RWPE2 (cell line): Measurements from ENCODE around the gene FASN.

ENCODE experiments used
- ATAC-seq: fragments of 200-7000 bp; cut with Tn5 transposase; 3 replicates; pipeline ENCODE4 v1.9.1; 2021; ENCODE audit warnings: low read depth
- DNase-seq: peaks from one replicate; pipeline ENCODE4 v3.0.0-alpha.2; 2020; ENCODE audit warnings: low spot score
- H3K27ac ChIP-seq: fragments of 450-650 bp; 2 replicates; pipeline ENCODE4 v1.5.1; 2017; ENCODE audit warnings: mild to moderate bottlenecking; ENCODE audit not compliant: poor library complexity, severe bottlenecking
- H3K27me3 ChIP-seq: fragments of 250-450 bp; sonication (Bioruptor Pico); 2 replicates; pipeline ENCODE4 v1.5.1; 2021; ENCODE audit warnings: mild to moderate bottlenecking, moderate library complexity; ENCODE audit not compliant: insufficient read depth, poor library complexity, severe bottlenecking
- H3K36me3 ChIP-seq: fragments of 250-450 bp; sonication (Bioruptor Pico); 2 replicates; pipeline ENCODE4 v1.5.1; 2020; ENCODE audit warnings: low read depth, mild to moderate bottlenecking, moderate library complexity
- H3K4me1 ChIP-seq: fragments of 250-450 bp; sonication (Bioruptor Pico); 2 replicates; pipeline ENCODE4 v1.5.1; 2021; ENCODE audit warnings: mild to moderate bottlenecking, moderate library complexity; ENCODE audit not compliant: insufficient read depth, poor library complexity, severe bottlenecking
- H3K4me3 ChIP-seq: fragments of 250-450 bp; sonication (Bioruptor Pico); 2 replicates; pipeline ENCODE4 v1.5.1; 2021; ENCODE audit warnings: mild to moderate bottlenecking, moderate library complexity; ENCODE audit not compliant: severe bottlenecking
- H3K9me3 ChIP-seq: fragments of 250-450 bp; sonication (Bioruptor Pico); 2 replicates; pipeline ENCODE4 v1.5.1; 2021; ENCODE audit warnings: mild to moderate bottlenecking, moderate library complexity; ENCODE audit not compliant: severe bottlenecking
- CTCF ChIP-seq: fragments of 450-650 bp; IDR thresholded peaks from one replicate; pipeline ENCODE4 v1.5.1; 2017; ENCODE audit warnings: mild to moderate bottlenecking, moderate library complexity; ENCODE audit not compliant: poor library complexity, severe bottlenecking

Gene FASN

GRCh38 chr17:82064433-82065192 lies 33.4 kb downstream of the FASN start:
- Histone ChIP-seq H3K4me1 (no peaks in the 10 kb centered on the region), H3K27ac (peak overlapping the region; percentile 41), H3K36me3 (peaks cover 46% of the 10 kb centered on the region), H3K9me3 (no peaks in the 10 kb centered on the region), H3K4me3 (peak overlapping the region; percentile 98), H3K27me3 (no peaks in the 10 kb centered on the region)
- TF ChIP-seq CTCF = no peak
- DNase-seq = no peak
- peak; percentile 47; the same call in 2 of the 3 replicates for ATAC-seq

DNA sequence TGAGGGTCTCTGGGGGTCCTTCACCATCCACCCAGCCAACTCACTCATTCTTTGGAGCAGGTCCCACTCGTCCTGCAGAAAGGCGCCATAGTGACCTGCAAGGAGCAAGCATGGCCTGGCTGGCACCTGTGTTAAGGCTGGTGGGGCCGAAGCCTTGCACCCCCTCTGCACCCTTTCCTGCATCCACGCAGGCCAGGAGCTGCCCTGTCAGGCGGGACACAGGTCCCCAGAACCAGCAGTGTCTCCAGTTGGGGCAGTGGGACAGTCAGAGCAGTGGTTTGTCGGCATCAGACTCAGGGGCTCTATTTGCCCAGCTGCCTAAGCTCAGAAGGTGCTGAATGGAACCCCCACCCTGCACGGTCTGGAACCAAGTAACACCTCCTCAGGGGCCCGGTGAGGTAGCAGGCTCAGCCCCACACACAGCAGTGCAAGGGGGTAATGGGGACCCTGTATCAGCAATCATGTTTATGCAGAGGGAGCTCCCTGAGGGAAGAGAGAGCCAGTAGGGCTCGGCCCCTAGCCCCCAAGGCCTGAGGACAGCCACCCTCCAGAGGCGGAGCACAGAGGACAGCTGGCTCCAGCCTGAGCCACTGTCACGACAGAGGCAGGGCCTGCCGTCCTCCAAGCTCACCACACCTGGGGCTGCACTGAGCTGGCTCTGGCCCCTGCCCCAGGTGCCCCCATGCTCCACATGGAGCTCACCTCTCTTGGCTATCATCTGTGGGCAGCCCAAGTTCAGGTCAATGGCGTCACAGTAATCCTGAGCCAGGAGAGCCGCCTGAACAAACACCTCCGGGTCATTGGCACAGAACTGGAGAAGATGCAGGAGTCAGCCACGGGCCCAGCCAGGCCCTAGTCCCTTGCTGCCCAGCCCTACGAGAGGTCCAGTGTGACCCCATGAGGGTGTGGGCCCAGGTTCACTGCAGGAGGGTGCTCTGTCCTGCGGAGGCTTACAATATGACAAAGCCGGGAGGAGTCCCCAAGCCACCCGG lies 34.3 kb downstream of the FASN start:
- no peaks in the 10 kb centered on the region for H3K4me1 ChIP-seq

GRCh38 chr17:82062984-82063368 lies 35.1 kb downstream of the FASN start:
- DNase-seq (no peak), ATAC-seq (no peak)
- H3K4me1 ChIP-seq = no peaks in the 10 kb centered on the region
- no peak for TF ChIP-seq CTCF
- no peak overlapping the region for H3K27ac ChIP-seq
- no peaks in the 10 kb centered on the region for H3K27me3 ChIP-seq
- no peaks in the 10 kb centered on the region for H3K9me3 ChIP-seq
- no peak overlapping the region for H3K4me3 ChIP-seq
- peaks cover 63% of the 10 kb centered on the region for H3K36me3 ChIP-seq

More for the DNA sequence above, 34.3 kb downstream of the FASN start:
- ATAC-seq (no peak), DNase-seq (no peak)
- H3K27ac ChIP-seq = no peak overlapping the region
- no peak for TF ChIP-seq CTCF
- H3K27me3 ChIP-seq = no peaks in the 10 kb centered on the region
- peaks cover 55% of the 10 kb centered on the region for H3K36me3 ChIP-seq
- no peaks in the 10 kb centered on the region for H3K9me3 ChIP-seq
- H3K4me3 ChIP-seq = no peak overlapping the region

DNA sequence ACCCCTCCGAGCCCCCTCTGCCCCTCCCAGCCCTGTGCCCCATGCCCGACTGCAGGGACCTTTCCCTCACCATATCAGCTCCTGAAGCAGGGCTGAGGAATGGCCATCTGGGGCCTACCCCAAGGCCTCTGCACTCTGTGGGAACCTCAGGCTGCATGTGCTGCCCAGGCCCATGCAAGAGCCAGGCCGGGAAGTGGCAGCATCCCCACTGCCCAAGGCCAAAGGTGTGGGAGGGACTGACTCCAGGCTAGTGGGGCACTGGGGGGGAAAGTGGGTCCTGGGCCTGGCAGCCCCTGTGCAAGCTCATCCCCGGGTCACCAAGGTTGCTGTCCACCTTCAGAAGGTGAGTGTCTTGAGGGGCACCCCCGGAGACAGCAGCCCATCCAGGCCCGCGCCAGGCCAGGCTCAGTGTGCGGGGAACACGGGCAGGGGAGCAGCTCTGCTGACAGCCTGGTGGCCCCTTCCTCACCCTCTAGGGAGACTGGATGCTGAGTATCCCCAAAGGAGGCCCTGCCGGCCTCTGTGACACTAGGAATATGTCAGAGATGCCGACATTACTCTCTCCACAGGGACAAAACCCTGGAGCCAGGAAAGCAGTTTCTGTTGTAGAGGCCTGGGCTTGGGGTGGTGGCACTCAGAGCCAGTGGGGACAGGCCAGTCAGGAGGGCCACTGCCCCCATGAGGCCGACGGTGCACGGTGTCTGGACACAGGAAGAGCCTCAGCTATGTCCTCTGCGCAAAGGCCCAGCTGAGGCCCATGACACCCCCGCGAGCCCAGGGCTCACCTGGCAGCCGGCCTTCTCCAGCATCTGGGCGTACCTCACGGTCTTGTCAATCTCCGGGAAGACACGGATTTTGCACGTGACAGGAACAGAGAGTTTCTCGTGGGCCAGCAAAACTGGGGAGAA lies 35.7 kb downstream of the FASN start:
- ATAC-seq = no peak
- Histone ChIP-seq H3K4me1 (no peaks in the 10 kb centered on the region), H3K36me3 (peaks cover 69% of the 10 kb centered on the region), H3K27me3 (no peaks in the 10 kb centered on the region), H3K4me3 (no peak overlapping the region), H3K27ac (no peak overlapping the region), H3K9me3 (no peaks in the 10 kb centered on the region)
- DNase-seq = no peak
- TF ChIP-seq CTCF = no peak
